Activated CD4-positive, alpha-beta memory T cell treated with anti-CD3 and anti-CD28 coated beads for 36 hours (primary cell): ENCODE measurements around the gene EYA3. TPM values are rescaled to one million over a fixed set of nuclear protein-coding genes. Genes with fewer than 3 reads are reported as not detected.
"Not testable (repeated sequence)": the region's sequence is repeated elsewhere in the genome, so short reads cannot be mapped to it uniquely, and the experiment has no call there.

Source experiments
- CTCF ChIA-PET: fragments of 350-600 bp; sonication (Branson Sonifier 250); formaldehyde crosslinking; loops from one replicate; lab custom pipeline; 2021; ENCODE audit warnings: antibody characterized with exemption, inconsistent platforms; lab: Charles Lee
- POLR2A ChIA-PET: fragments of 350-600 bp; sonication (Branson Sonifier 250); formaldehyde crosslinking; loops from one replicate; lab custom pipeline; 2021; ENCODE audit warnings: antibody characterized with exemption; lab: Charles Lee
- DNase-seq: peaks from one replicate; pipeline ENCODE4 v3.0.0-alpha.2; 2020
- H3K27ac Mint-ChIP-seq: one replicate; pipeline ENCODE4 v1.8.0; 2021; ENCODE audit warnings: mixed read lengths
- H3K27me3 Mint-ChIP-seq: one replicate; pipeline ENCODE4 v1.8.0; 2021; ENCODE audit warnings: mixed read lengths
- H3K36me3 Mint-ChIP-seq: one replicate; pipeline ENCODE4 v1.8.0; 2021; ENCODE audit warnings: mixed read lengths
- H3K4me1 Mint-ChIP-seq: one replicate; pipeline ENCODE4 v1.8.0; 2021; ENCODE audit warnings: low read depth, mixed read lengths
- H3K4me3 Mint-ChIP-seq: one replicate; pipeline ENCODE4 v1.8.0; 2021; ENCODE audit warnings: mild to moderate bottlenecking, mixed read lengths
- H3K9me3 Mint-ChIP-seq: one replicate; pipeline ENCODE4 v1.8.0; 2021; ENCODE audit warnings: mixed read lengths
- intact Hi-C: fragments of 100-400 bp; cut with micrococcal nuclease; formaldehyde crosslinking; loops from one replicate; pipeline ENCODE4 v1.15.1; 2023
- total RNA-seq, 2 experiments: library from RNA; stranded (reverse); gene quantifications; one replicate each; pipeline ENCODE4 v1.2.3, GENCODE V29; 2021

EYA3 gene
- total RNA-seq, 2 experiments from 2014 or later, result 26.4 to 27.4 TPM

GRCh38 chr1:28003117-28003516, 85.3 kb downstream of the EYA3 start:
- H3K4me3 Mint-ChIP-seq, DNase-seq, H3K27ac Mint-ChIP-seq, H3K4me1 Mint-ChIP-seq, intact Hi-C loops, H3K9me3 Mint-ChIP-seq, H3K27me3 Mint-ChIP-seq: not testable (repeated sequence)
- H3K36me3 Mint-ChIP-seq, result peaks cover 24% of the 10 kb centered on the region
- ChIA-PET POLR2A (interaction anchor here (0.6 kb wide), 1 partner anchor 90 kb away, joined by 3 read pairs; no protein-coding TSS in a partner anchor), CTCF (interaction anchor here (0.7 to 1.4 kb wide), 3 partner anchors 9 to 88 kb away, joined by 3 to 4 read pairs (median 3); no protein-coding TSS in a partner anchor)

- DNase-seq, result no peak
- no peaks in the 10 kb centered on the region for H3K4me1 Mint-ChIP-seq
- intact Hi-C loops, result no loop called here
- no peaks in the 10 kb centered on the region for H3K27me3 Mint-ChIP-seq
- no peak overlapping the region for H3K4me3 Mint-ChIP-seq
- ChIA-PET POLR2A (interaction anchor here (0.6 kb wide), 1 partner anchor 90 kb away, joined by 3 read pairs; no protein-coding TSS in a partner anchor), CTCF (interaction anchor here (0.7 to 1.4 kb wide), 3 partner anchors 9 to 89 kb away, joined by 3 to 4 read pairs (median 3); no protein-coding TSS in a partner anchor)
- peaks cover 27% of the 10 kb centered on the region for H3K36me3 Mint-ChIP-seq
- H3K9me3 Mint-ChIP-seq, result no peaks in the 10 kb centered on the region
- no peak overlapping the region for H3K27ac Mint-ChIP-seq
These were observed 85.8 kb downstream of the EYA3 start for GRCh38 chr1:28002600-28002999.

GRCh38 chr1:27999055-27999454, 89.4 kb downstream of the EYA3 start:
- H3K4me3 Mint-ChIP-seq, result no peak overlapping the region
- peaks cover 24% of the 10 kb centered on the region for H3K36me3 Mint-ChIP-seq
- ChIA-PET CTCF (interaction anchor here (1.3 kb wide), 1 partner anchor 19 kb away, joined by 3 read pairs; no protein-coding TSS in a partner anchor), POLR2A (no interaction called here)
- intact Hi-C loops, result loop anchor here (10.0 kb wide), 1 partner anchor 86 kb away; the partner anchor contains the start of gene EYA3
- H3K4me1 Mint-ChIP-seq, result peaks cover under 1% of the 10 kb centered on the region
- no peaks in the 10 kb centered on the region for H3K9me3 Mint-ChIP-seq
- no peak for DNase-seq
- no peaks in the 10 kb centered on the region for H3K27me3 Mint-ChIP-seq
- no peak overlapping the region for H3K27ac Mint-ChIP-seq

GRCh38 chr1:27994526-27994925, 93.9 kb downstream of the EYA3 start:
- POLR2A ChIA-PET, result interaction anchor here (0.9 kb wide), 1 partner anchor 58 kb away, joined by 4 read pairs; no protein-coding TSS in a partner anchor
- H3K4me3 Mint-ChIP-seq, H3K9me3 Mint-ChIP-seq, H3K27me3 Mint-ChIP-seq, H3K27ac Mint-ChIP-seq, DNase-seq: not testable (repeated sequence)
- intact Hi-C loops, result loop anchor here (10.0 kb wide), 1 partner anchor 90 kb away; the partner anchor contains the start of gene EYA3
- H3K4me1 Mint-ChIP-seq, result peaks cover 25% of the 10 kb centered on the region
- CTCF ChIA-PET, result interaction anchor here (0.6 to 2.0 kb wide), 5 partner anchors 9 to 951 kb away, joined by 3 to 8 read pairs (median 4); no protein-coding TSS in a partner anchor
- peaks cover 34% of the 10 kb centered on the region for H3K36me3 Mint-ChIP-seq

- intact Hi-C loops, result loop anchor here (10.0 kb wide), 1 partner anchor 91 kb away; the partner anchor contains the start of gene EYA3
- Mint-ChIP-seq H3K27me3 (no peaks in the 10 kb centered on the region), H3K27ac (no peak overlapping the region), H3K4me3 (no peak overlapping the region), H3K36me3 (peaks cover 36% of the 10 kb centered on the region), H3K9me3 (no peaks in the 10 kb centered on the region), H3K4me1 (peaks cover 25% of the 10 kb centered on the region)
- ChIA-PET CTCF (interaction anchor here (1.0 to 2.0 kb wide), 4 partner anchors 9 to 255 kb away, joined by 3 to 8 read pairs (median 4); no protein-coding TSS in a partner anchor), POLR2A (interaction anchor here (1.2 kb wide), 1 partner anchor 22 kb away, joined by 3 read pairs; no protein-coding TSS in a partner anchor)
- DNase-seq, result no peak
These were observed 94.3 kb downstream of the EYA3 start for GRCh38 chr1:27994060-27994459.

- Mint-ChIP-seq H3K36me3 (peaks cover 41% of the 10 kb centered on the region), H3K4me3 (no peak overlapping the region), H3K9me3 (no peaks in the 10 kb centered on the region), H3K27me3 (no peaks in the 10 kb centered on the region), H3K4me1 (peaks cover 25% of the 10 kb centered on the region), H3K27ac (peak overlapping the region; percentile 1)
- CTCF ChIA-PET, result interaction anchor here (0.6 to 2.0 kb wide), 6 partner anchors 10 to 1515 kb away, joined by 3 to 8 read pairs (median 4); no protein-coding TSS in a partner anchor
- intact Hi-C loops, result loop anchor here (10.0 kb wide), 1 partner anchor 92 kb away; the partner anchor contains the start of gene EYA3
- POLR2A ChIA-PET, result interaction anchor here (1.2 kb wide), 2 partner anchors 21 to 33 kb away, joined by 3 read pairs; partner anchors contain the start of gene XKR8
- DNase-seq, result peak; percentile 47
These were observed 95.2 kb downstream of the EYA3 start for GRCh38 chr1:27993241-27993640.

GRCh38 chr1:27992276-27992675, 96.1 kb downstream of the EYA3 start:
- peaks cover 37% of the 10 kb centered on the region for H3K36me3 Mint-ChIP-seq
- H3K4me3 Mint-ChIP-seq, result no peak overlapping the region
- DNase-seq, result peak; percentile 60
- no peaks in the 10 kb centered on the region for H3K9me3 Mint-ChIP-seq
- intact Hi-C loops, result loop anchor here (10.0 kb wide), 1 partner anchor 93 kb away; the partner anchor contains the start of gene EYA3
- H3K27ac Mint-ChIP-seq, result peak overlapping the region; percentile 72
- no peaks in the 10 kb centered on the region for H3K27me3 Mint-ChIP-seq
- H3K4me1 Mint-ChIP-seq, result peaks cover 25% of the 10 kb centered on the region
- POLR2A ChIA-PET, result interaction anchor here (1.2 kb wide), 1 partner anchor 32 kb away, joined by 3 read pairs; the partner anchor contains the start of gene XKR8
- CTCF ChIA-PET, result interaction anchor here (0.6 to 2.0 kb wide), 5 partner anchors 12 to 1050 kb away, joined by 3 to 8 read pairs (median 4); no protein-coding TSS in a partner anchor

GRCh38 chr1:27990920-27991537, 97.4 kb downstream of the EYA3 start:
- H3K27me3 Mint-ChIP-seq, result no peaks in the 10 kb centered on the region
- POLR2A ChIA-PET, result no interaction called here
- DNase-seq, result no peak
- no peaks in the 10 kb centered on the region for H3K9me3 Mint-ChIP-seq
- CTCF ChIA-PET, result interaction anchor here (1.4 kb wide), 2 partner anchors 11 to 50 kb away, joined by 3 to 4 read pairs; no protein-coding TSS in a partner anchor
- H3K27ac Mint-ChIP-seq, result no peak overlapping the region
- no peak overlapping the region for H3K4me3 Mint-ChIP-seq
- peaks cover 29% of the 10 kb centered on the region for H3K4me1 Mint-ChIP-seq
- intact Hi-C loops, result loop anchor here (10.0 kb wide), 1 partner anchor 94 kb away; the partner anchor contains the start of gene EYA3
- peaks cover 36% of the 10 kb centered on the region for H3K36me3 Mint-ChIP-seq

GRCh38 chr1:27981145-27981544, 107.3 kb downstream of the EYA3 start:
- H3K4me1 Mint-ChIP-seq, result no peaks in the 10 kb centered on the region
- peaks cover 5% of the 10 kb centered on the region for H3K36me3 Mint-ChIP-seq
- H3K27ac Mint-ChIP-seq, result no peak overlapping the region
- ChIA-PET POLR2A (no interaction called here), CTCF (interaction anchor here (1.1 to 3.4 kb wide), 5 partner anchors 12 to 125 kb away, joined by 3 to 32 read pairs (median 8); no protein-coding TSS in a partner anchor)
- DNase-seq, result no peak
- intact Hi-C loops, result no loop called here
- no peaks in the 10 kb centered on the region for H3K9me3 Mint-ChIP-seq
- no peak overlapping the region for H3K4me3 Mint-ChIP-seq
- H3K27me3 Mint-ChIP-seq, result no peaks in the 10 kb centered on the region

GRCh38 chr1:27980216-27980845, 108.1 kb downstream of the EYA3 start:
- H3K27me3 Mint-ChIP-seq, result no peaks in the 10 kb centered on the region
- POLR2A ChIA-PET, result no interaction called here
- no peak overlapping the region for H3K27ac Mint-ChIP-seq
- H3K9me3 Mint-ChIP-seq, result no peaks in the 10 kb centered on the region
- no peaks in the 10 kb centered on the region for H3K4me1 Mint-ChIP-seq
- H3K4me3 Mint-ChIP-seq, result no peak overlapping the region
- intact Hi-C loops, result no loop called here
- DNase-seq, result no peak
- CTCF ChIA-PET, result interaction anchor here (0.9 to 3.4 kb wide), 10 partner anchors 11 to 229 kb away, joined by 3 to 32 read pairs (median 4); no protein-coding TSS in a partner anchor
- peaks cover 5% of the 10 kb centered on the region for H3K36me3 Mint-ChIP-seq

GRCh38 chr1:27979859-27980201, 108.6 kb downstream of the EYA3 start:
- H3K4me1 Mint-ChIP-seq, result no peaks in the 10 kb centered on the region
- ChIA-PET CTCF (interaction anchor here (0.8 to 3.4 kb wide), 10 partner anchors 11 to 230 kb away, joined by 3 to 32 read pairs (median 4); no protein-coding TSS in a partner anchor), POLR2A (no interaction called here)
- H3K27ac Mint-ChIP-seq, result no peak overlapping the region
- H3K4me3 Mint-ChIP-seq, result no peak overlapping the region
- peaks cover 5% of the 10 kb centered on the region for H3K36me3 Mint-ChIP-seq
- intact Hi-C loops, result loop anchor here (1.0 kb wide), 3 partner anchors 21 to 122 kb away; partner anchors contain the start of gene XKR8
- H3K27me3 Mint-ChIP-seq, result no peaks in the 10 kb centered on the region
- no peaks in the 10 kb centered on the region for H3K9me3 Mint-ChIP-seq
- DNase-seq, result no peak
